Dedifferentiated amniotic fluid mesenchymal stem cell (primary cell): ENCODE data around the gene ZMIZ1.
A peak's percentile ranks its signal among the peaks of the same experiment; 100 is the strongest.

ENCODE experiments used
- DNase-seq: peaks from one replicate; pipeline ENCODE4 v3.0.0-alpha.2; 2016; ENCODE audit errors: extremely low spot score

The ZMIZ1 gene

DNA sequence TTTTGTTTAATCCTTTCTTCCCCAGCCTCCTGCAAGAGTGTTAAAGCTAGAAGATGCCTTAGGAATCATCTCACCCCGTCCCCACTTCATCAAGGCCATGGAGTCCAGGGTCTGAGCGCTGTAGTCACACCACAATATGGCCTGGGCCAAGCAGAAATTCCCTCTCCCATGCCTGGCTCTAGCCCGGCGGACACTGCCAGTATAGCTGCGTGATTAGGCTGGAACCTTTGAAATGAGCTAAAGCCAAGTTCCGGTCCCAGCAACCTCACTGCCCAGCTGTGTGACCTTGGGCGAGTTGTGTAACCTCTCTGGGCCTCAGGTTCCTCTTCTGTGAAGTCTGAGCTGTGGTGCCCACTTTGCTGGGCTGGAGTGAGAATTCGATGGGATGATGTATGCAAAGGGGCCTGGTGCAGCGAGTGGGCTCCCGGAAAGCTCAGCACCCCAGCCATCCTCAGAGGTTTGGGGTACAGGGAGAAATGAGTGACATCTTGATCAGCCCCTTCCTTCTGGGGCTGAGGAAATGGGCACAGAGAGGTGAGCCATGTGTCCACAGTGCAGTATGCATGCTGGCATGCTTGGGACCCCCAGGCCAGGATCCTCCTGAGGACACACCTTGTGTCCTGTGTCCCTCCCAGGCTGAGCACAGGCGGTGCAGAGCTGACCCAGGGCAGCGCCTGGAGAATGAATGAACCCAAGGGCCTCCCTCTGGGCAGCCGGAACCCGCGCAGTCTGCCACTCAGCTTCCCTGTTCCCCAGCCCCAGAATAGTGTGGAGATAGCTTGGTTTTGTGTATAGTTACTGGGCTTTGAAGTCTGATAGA is 118.6 kb downstream of the ZMIZ1 start:
- no peak for DNase-seq

DNA sequence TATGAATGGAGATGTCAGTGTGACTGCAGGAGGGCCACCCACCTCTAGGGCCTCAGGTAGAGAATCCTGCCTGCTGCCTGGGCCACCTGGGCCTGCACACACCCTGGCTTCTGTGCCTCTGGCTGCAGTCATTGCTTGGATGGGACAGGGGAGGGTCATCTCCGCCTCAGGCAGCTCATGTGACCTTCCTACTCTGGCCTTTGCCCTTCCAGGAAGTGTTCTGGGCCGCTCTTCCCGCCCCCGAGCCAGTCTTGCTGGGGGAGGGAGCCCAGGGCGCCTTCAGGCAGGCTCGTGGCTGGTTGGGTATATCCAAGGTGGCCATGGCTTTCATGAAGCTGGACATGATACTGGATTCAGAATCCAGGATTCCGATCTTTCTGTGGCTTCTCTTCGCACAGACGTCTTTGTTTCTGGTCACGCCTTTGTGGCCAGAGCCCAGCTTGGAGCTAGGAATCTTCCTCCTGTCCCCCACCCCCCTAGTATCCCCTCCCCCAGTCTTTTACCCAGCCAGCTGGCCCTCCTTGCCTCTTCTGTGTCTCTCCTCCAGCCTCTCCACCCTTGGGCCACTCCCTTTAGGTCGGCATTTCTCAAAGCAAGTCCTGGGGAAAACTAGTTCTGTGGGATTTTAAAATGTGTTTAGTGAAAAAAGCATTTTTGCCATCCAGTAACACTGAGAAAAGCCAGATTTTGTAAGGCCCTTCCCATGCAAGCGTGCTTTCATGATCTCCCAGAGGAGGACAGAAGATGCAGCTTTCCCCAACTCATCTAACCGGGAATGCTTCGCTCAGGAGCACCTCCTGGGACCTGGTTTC is 119.6 kb downstream of the ZMIZ1 start:
- no peak for DNase-seq

DNA sequence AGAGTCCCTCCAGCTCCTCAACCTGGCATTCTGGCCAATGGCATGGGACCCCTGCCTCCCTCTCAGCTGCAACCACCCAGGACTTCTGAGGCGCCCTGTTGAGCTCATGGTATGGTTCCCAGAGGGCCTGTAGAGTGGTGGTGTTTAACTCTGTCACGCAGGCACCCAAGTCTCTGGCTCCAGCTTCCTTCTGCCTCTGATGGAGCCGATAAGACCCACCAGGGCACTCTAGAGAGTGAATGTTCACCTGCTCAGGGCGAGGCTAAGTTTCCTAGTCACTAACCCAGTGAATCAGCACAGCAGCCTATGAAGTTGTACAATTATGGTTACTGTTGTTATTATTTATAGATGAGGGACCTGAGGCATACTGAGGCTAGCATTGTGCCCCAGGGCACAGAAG is 120.4 kb downstream of the ZMIZ1 start:
- no peak for DNase-seq

DNA sequence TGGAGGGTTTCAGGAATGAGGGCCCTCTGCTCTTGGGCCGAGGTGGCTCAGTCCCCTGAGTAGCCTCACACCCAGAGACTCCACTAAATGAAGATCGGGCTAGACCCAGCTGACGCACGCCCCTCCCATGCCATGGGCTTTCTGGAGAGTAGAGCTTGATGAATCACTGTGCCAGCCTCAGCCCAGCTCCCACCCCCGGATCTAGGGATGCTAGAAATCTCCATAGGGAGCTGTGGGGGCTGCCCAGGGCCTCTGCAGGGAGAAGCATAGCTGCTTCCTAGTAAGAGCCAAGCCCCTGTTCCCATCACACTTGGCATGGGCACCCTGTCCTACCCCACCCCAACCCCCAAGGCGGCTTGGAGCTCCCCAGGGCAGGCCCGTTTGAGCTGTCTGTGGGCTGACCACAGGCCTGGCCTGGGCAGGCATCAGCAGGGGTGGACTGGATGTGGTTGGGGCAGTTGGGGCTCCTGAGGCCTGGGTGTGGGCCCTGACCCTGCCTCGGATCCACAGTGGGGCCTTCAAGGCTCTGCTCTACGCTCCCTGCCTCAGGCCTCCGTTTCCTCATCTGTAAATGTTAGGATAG is 121.2 kb downstream of the ZMIZ1 start:
- peak; percentile 34 for DNase-seq

DNA sequence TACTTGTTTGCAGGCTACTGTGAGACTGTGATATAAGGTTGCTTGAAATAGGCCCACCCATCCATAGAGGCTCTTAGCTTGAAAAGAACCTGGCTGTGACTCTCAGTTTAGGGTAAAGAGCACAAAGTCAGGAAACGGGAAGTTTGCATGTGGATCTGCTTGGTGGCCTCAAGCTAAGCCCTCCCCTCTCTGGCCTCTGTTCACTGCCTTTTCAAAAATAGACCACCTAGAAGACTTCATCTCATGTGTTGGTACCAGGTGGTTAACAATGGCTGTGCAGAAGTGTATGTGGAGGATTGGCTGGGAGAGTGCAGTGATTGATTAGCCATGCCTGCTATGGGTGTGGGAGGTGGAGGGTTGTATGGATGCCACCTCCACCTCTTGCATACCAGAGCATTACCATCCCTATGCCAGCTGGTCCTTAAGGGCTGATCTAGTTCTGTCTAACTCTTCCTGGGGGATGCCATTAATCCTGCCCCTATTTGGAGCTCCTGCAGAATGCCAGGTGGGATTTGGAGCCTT is 122.0 kb downstream of the ZMIZ1 start:
- no peak for DNase-seq

DNA sequence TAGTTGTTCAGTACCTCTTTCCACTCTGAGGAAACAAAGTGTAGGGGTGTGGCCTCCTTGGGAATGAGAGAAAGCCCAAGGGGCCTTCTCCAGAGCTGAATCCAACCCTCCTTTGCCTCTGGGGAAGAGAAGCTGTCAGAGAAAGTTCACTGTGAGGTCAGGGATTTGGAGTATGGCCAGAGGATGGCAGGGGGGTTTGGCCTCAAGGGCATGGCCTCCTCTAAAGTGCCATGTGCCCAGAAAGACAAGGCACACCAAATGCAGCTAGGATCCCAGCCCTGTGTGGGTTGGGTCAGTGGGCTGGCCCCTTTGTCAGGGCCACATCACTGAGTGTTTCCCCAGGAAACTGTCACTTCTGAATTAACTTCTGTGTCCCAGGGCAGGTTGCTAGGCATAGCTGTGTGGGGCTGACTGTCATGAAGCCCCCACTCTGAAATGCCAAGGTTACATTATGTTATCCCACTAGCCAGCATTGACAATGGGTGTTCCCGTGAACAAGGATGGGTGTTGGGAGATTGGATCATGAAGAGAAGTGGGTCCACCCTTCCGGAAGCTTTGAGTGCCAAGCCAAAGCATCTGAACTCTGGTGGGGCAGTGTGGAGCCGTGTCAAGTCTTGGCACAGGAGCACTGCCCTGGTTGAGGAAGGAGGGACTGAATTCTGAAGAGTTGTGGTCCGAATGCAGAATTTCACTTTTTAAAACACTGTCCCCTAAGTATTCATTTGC is 123.3 kb downstream of the ZMIZ1 start:
- DNase-seq: no peak

DNA sequence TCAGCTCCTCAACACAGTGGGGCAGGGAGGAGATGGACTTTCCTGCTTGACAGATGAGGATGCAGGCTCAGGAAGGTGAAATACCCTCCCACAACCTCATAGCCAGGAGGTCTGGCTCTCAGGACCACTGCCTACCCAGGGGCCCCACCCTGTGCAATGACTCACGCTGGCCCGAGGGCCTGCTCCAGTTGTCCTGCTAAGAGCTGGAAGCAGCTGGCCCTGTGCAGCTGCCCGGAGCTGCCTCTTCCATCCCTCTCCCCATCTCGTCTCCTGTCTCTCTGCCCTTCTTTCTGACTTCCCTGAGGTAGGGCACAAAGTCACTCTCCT is 123.9 kb downstream of the ZMIZ1 start:
- no peak for DNase-seq

DNA sequence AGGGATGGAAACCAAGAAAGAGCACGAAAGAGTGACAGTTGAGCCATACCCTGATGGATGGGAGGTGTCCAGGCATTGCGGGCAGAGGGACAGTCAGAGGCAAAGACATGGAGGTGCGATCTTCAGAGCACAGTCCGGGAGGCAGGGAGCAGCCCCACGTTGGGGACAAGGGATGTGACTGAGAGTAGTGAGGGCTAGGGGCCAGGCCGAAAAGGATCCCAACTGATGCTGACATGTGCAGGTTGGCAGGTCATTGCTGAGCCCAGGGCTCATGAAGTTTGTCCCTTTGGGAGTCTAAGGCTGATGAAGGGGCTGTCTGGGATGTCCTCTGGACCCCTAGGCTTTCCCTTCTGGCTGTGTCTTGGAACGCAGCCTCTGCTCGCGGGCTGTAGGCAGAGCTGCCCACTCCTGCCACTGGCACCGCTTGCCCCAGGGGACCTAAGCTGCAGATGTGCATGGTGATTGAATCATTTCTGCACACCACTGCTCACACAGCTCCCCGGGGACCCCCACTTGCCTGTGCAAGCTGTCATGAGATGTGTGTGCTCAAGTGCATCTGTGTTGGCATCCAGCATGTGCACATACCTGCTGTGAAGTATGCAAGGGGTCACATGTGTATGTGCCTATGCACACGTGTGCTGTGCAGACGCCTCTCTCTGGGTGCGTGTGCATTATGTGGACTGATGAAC is 125.1 kb downstream of the ZMIZ1 start:
- DNase-seq: no peak

DNA sequence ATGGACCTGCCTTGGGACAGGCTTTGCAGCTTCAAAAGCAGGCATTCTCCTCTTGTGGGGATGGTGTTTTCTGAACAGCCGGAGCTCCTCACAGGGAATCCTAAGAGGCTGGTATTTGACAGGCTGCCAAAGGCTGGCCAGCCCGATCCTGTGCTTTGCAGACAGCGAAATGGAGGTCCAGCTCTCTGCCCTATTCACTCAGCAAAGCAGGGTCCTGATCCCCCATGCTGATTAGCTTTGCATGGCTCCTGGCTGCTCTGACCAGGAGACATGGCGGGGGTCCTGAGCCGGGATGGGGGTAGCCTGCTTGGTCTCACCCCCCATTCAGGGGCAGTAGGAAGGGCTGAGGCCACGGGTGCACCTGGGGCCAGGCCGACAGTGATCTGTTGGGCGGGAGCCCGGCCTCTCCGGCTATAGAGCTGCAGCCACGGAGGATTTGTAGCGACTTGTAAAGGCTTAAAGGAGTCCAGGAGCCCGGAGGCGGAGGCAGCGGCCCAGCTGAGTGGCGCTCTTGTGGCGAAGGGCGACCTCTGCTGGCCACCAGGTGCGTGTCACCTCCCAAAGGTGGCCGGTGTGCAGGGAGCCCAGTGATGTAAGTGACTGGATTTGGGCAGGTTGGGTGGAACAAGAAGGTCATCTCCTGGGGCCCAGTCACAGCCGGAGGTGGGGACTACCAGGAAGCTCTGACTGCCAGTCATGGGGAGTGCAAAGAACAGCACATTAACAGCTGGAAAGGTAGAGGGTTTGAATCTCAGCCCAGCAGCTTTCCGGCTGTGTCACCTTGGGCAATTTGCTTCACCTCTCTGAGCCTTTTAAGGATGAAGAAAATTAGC is 126.5 kb downstream of the ZMIZ1 start:
- peak; percentile 56 for DNase-seq

DNA sequence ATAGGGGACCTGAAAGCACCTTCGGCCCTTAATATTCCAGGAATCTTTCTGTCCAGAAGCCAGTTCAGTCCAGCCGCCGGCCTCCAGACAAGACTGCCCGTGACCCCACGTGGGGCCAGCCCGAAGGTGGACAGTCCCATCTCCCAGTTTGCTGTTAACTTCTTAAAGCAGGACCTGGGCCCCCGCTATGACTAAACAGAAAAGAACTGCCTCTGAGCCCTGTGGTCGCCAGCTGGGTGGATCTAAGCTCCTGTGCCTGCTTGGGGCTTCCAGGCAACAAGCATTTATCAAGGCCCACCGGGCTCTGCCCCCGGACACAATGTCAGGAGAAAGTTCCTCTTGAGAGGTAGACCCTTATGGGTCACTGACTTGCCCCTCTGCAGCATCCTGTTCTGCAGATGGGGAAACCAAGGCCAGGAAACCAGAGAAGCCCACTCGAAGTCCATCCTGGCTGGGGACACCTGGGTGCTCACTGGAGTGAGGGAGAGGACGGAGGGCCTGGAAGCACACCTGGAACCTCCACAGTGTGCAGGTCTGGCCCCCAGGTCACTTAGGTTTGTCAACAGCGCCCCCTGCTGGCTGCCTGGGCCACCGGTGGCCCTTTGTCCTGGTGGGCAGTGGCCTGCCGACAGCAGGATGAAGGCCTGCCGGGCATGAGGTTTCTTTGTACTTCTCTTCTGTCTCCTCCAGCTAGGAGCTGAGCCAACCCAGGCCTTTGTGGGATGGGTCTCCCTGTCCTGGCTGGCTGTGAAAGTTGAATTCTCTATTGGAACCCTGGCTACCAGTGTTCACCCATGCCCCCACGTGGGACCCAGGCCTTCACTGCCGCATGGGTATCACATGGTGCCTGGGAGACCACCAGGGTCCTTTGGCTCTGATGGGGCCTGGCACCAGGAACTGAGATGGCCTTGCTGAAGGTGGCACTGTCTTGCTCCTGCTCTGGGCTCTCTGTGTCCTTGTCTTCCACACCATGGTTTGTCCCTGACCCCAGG is 128.0 kb downstream of the ZMIZ1 start:
- no peak for DNase-seq

DNA sequence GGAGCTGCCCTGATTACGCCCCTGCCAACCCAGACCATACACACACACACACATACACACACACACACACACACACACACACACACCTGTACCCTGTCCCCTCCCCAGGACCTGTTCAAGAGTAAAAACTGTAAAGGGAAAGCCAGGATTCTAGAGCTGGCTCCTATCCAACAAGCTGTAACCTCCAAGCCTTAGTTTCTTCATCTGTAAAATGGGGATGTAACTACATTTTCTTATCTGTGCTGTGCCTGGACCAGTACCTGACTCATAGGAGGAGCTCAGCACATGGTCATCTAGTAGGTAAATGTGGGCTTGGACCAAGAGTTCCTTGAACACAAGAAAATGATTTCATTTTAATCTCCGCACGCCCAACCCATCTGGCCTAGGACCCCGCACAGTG is 128.8 kb downstream of the ZMIZ1 start:
- DNase-seq: no peak

DNA sequence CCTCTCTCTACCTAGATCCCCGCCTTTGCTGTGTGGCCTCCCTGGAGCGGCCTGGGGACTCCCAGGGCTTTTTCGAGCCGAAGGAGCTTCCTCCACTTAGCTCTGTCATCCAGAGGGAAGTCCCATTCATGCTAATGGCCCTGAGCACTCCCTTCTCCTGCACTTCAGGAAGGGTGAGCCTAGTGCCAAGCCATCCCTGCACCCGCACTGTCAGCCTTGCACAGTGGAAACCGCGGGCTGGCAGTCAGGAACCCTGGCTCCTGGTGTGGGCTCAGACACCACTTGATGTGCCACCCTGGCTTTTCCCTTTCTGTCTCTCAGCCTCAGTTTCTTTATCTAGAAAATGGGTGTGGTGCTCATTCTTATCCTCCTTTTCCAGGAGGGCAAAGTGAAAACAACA is 131.6 kb downstream of the ZMIZ1 start:
- no peak for DNase-seq

DNA sequence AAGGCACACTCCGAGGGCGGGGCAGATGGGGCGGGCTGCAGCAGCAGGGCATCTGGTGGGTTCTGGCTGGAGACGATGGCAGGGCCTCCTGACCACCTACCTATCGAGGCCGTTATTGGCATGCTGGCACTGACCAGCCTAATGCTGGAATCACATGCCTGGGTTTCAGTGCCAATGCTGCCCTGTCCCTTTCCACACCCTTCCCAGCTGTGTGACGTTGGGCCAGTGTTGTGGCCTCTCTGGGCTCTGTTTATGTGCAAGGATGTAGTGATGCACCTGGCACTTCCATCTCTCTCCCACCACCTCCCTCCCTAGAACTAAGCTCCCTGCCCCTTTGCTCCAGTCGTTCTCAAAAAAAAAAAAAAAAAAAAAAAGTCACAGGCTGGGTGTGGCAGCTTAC is 132.9 kb downstream of the ZMIZ1 start:
- DNase-seq: no peak

DNA sequence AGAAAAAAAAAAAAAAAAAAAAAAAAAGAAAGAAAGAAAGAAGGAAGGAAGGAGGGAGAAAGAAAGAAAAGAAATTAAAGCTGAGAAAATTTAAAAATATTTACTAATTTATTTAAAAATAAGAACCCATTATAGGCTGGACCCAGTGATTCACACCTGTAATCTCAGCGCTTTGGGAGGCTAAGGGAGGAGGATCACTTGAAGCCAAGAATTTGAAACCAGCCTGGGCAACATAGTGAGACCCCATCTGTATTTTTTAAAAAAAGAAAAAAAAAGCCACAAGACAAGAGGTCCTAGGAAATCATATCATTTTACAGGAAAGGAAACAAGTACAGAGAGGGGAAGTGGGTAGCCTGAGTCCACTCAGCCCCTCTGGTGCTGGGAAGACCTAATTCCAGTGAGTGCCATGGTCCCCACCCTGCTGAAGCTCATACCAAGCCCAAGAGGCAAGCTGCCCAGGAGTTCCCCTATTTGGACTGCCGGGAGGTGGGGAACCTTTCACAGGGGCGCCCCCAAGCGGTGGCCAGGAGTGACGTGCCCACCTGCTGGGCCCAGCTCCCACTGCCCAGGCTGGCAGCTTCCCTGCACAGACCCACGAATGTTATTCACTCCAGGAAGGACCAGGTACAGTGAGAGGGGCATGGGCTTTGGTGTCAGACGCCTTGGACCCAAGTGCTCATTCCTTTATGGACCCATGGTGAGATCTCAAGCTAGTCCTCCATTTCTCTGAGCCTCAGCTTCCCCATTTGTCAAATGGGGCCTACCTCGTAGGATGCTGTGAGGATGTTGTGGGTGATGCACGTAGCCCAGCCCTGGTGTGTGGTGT is 133.6 kb downstream of the ZMIZ1 start:
- no peak for DNase-seq

DNA sequence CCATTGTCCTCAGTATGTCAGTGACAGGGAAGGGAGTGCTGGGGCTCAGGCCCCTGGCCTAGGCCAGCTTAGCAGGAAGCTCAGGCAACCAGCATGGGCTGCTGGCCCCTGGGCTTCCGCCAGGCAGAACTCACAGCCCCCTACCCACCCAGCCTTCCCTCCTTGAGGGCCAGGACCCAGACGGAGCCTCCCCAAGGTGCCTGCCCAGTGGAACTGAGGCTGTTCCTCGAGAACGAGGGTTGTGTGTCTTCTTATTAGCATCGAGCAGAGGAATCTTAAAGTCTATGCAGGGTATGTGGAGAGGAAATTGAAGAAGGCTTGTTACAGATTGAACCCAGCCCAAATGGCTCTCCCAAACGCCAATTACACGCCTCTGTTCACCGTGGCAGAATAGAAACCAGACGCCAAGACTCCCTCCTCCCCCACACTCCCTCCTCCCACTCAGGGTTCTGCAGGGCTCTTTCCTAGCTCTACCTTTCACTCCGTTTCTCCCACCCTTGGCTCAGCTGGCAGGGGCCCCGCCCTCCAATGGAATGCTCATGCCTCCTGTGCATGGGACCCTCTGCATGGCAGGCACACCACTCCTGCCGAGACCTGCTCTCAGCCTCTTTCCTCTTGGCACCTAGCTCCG is 134.4 kb downstream of the ZMIZ1 start:
- DNase-seq: no peak

DNA sequence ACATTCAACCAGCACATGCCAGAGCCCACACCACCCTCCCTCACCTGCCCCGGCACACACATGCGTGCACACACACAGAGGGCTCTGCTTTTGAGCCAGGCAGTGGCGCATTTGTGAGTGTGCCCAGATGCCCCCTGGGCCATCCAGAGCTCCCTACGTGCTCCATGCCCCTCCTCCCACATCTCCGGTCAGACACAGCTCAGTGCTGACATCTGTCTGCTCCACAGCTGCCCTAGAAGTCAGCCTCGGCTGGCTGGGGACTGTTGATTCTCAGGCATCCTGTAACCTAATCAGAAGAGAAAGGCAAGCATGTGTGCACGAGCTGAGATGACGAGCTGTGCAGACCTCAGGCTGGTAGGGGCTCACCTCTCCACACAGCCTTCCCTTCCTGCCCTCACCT is 135.1 kb downstream of the ZMIZ1 start:
- DNase-seq: no peak

DNA sequence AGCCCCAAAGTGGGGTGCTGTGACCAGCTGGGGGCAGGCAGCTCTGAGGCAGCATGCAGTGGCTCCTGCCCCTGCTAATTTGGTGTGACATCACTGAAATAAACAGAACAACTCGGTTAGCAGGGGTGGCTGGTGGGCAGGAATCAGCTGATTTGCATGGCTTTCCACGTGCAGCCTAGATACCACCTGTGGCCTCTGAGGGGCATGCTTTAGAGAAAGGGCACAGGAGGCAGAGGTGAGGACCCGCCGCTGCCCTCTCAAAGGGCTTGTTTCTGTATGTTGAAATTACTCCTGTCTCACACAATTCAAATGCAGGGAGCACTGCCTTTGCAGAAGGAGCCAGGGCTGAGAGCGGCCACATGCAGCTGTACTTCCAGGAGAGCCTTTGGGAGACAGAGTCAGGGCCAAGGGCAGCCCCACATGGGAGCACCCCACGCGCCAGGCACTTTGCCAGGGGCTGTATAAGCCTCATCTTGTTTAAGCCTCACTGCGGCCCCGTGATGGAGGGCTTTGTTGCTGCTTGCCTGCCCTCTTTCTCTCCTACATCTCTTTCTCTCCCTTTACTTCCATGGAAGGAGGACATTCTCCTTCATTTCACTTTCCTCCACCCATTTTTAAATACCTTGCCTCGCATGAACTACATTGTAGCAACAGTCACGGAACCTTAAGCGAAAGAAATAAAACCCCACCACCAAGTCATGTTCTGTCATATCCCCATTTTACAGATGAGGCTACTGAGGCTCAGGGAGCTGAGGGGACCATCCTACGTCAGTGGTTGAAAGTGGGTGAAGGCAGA is 137.7 kb downstream of the ZMIZ1 start:
- no peak for DNase-seq
